GM19438 (cell line): ENCODE results near the gene TMSB10.
"Not testable (repeated sequence)": the region's sequence is repeated elsewhere in the genome, so short reads cannot be mapped to it uniquely, and the experiment has no call there.

Experiments used
- ATAC-seq: cut with Tn5 transposase; IDR thresholded peaks from one replicate; pipeline ENCODE4 v1.9.1; 2021; ENCODE audit warnings: low read depth; ENCODE audit not compliant: unreplicated experiment

The TMSB10 gene

DNA sequence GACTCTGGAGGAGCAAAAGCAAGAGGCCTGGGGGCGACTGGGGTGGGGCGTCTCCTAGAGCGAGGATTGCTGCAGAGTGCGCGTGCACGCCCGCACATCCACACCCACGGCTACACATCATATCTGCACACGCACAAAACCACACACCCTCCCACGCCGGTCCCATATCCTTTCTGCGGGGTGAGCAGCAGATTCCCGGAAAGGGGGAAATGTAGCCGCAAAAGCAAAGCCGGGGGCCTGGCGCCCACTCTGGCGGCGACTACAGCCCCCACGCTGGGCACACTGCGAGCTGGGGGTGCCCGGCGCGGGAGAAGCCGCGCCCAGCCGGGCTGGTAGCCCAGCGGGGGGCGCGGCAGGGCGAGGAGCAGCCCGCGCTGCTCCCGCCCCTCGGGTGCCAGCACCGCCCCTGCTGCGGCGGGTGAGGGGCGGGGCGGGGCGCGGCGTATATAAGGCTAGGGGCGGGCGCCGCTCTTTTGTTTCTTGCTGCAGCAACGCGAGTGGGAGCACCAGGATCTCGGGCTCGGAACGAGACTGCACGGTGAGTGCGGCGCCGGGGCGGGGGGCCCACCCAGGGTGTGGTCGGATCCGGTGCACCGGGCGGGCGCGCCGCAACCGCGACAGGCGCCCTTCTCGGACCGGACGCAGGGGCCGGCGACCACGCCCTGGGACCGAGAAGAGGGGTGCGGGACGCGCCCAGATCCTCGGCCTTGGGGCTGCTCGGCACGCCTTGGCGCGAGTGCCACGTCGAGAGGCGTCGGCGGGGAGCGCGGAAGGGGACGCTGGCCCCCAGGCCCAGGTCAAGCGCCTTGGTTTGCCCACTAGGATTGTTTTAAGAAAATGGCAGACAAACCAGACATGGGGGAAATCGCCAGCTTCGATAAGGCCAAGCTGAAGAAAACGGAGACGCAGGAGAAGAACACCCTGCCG, at the start of gene TMSB10:
TMSB10 (plus strand) TSS at position 476 of the 927 bp plus-strand sequence.
- ATAC-seq = peak; percentile 62

DNA sequence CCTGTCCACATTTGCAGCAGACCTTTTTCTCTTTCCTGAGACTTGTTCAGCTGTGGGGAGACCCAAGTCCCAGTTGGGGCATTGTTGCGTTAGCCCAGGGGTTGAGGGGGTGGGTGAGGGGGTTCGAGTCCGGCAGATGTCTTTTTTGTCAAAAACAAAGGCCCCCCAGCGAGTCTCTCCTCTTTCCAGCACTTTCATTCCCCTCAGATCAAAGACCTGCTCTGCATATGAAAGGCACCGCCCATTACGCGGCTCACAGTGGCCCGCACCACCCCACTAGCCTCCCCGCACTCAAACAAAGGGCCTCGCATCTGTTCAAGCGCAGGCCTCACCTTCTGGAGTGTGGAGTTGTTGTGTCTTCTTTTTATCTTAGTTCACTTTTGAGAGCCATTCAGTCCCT, 49.7 kb upstream of the TMSB10 start:
- ATAC-seq = no peak

DNA sequence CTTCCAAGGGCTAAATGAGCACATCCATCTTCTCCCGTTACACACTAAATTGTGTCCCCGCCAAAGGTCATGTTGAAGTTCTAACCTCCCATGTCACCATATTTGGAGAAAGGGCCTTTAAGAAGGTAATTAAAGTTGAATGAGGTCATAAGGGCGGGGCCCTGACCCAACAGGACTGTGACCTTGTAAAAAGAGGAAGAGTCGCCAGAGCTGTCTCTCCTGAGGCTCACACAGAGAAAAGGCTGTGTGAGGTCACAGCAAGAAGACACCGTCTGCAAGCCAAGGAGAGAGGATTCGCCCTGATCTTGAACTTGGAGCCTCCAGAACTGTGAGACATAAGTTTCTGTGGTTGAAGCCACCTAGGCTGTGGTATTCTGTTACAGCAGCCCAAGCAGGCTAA, 48.7 kb upstream of the TMSB10 start:
- no peak for ATAC-seq

DNA sequence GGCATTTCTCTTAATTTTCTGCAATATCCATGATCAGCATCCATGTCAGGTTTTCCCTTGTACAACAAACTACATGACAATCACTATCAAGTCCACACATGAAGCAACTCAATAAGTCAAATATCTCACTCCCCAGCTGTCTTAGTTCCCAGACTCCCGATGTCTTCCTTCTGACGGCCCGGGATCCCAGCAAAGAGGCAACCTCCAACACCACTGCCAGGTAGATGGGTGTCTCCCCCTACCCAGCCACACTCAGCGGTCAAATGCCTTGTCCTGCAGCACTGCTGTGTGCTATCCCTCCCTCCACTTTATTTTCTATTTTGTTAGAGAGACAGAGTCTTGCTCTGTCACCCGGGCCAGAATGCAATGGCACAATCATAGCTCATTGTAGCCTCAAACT, 47.9 kb upstream of the TMSB10 start:
- no peak for ATAC-seq

DNA sequence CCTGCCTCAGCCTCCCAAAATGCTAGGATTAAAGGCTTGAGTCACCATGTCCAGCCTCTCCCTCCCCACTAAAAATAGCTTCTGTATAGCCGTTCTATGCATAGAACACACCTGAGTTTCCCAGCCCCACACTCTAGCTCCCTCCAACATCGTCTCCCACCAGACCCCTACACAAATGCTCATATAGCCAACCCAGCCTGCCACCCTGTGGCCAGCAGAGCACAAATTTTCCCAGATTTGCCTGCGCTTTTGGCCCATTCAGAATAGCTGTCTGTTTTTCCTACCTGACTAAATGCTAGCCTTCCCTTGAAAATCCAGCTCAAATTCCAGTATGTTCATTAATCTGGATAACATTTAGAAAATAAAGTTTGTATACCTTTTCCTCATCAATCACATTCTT, 47.3 kb upstream of the TMSB10 start:
- no peak for ATAC-seq

DNA sequence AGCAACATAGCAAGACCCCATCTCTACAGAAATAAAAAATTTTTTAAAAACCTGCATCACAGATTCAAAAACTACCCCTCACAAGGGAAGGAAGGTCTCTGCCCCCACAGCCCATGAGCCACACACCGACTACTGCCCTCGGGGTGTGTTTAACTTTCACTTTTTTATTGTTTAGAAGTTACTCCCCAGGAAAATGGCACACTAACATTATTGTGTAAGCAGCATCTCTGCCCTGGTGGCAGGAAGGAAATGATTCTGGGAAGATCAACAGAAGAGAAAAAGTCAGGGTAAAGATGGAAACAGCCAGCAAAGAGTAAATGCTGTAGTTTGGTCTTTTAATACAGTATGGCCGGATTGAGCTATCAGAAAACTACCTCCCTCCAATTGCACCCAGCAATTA, 46.5 kb upstream of the TMSB10 start:
- no peak for ATAC-seq

DNA sequence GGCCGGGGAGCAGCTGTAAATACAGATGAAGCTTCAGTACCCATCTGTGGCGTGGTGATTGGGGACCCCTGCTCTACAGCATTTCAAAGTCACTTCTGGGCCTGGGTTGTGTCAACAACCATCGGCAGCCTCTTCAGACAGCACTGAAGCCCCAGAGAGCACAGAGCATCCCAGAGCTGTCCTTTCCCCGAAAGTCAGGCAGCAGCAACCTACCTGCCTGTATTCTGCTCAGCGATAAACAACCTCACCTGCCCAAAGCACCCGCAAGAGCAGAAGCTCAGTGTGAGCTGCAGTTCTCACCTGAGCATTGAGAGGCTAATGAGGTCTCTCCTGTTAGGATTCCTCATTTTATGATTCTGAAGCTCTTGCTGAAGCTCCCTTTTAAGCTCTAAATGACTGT, 43.9 kb upstream of the TMSB10 start:
- ATAC-seq = no peak

DNA sequence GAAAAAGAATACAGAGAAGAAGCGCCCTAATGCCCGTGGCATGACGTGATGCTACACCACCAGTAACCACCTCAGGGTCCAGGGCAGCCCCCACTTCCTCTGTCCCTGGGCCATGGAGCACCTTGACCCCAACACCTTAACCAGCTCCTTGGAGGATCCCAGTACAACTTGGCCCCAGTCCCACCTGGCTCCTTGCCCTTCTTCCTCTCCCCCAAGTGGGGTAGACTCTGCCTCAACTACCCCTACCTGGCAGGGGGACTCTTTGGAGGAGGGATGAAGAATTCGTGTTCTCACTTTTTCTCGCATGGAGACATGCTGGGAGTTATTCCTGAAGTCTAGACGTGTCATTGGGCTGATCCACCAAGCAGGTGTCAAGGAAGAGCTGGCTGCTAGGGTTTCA, 43.5 kb upstream of the TMSB10 start:
- ATAC-seq = no peak

DNA sequence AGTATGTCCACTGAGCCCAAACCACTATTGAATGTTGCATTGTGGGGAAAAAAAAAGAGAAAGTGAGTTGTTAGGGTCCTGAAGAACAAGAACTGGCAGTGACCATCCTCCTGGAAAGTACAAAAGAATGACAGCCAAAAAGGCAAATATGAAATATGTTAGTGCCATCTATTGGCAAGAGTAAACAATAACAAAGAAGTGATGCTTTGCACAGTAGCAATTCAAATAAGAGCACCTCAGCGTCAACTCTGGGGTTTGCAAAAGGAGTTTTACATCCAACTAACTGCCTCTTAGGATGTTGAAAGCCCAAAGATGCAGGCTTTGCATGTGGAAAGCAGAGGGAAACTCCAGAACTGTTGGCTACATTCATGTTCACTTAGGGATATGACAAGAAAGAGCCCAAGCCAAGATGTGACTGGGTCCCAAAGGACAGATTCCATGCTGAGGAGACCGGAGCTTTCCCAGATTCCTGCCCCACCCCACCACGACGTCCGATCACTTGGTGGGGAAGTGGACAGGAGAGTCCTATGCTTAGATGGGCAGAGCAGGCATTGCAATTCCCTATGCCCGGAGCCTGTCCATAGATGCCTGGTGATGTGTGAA, 40.2 kb upstream of the TMSB10 start:
- ATAC-seq = no peak

DNA sequence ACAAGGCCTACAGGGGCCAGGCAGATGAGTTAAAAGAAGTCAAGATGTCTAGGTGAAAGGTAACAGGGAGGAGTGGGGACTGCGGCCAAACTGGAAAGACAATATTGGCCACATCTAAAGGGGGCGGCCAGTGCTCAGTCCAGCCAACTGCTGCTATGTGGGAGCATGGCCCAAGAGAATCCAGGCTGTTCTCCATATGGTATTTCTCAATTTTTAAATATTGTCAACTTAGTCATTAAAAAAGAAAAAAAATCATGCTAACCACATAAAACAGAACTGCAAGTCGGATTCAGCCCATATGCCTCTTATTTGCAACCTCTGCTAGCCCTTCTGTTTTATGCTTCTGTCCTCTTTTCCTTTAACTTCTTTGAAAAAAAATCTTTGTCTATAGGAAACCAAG, 39.3 kb upstream of the TMSB10 start:
- no peak for ATAC-seq

DNA sequence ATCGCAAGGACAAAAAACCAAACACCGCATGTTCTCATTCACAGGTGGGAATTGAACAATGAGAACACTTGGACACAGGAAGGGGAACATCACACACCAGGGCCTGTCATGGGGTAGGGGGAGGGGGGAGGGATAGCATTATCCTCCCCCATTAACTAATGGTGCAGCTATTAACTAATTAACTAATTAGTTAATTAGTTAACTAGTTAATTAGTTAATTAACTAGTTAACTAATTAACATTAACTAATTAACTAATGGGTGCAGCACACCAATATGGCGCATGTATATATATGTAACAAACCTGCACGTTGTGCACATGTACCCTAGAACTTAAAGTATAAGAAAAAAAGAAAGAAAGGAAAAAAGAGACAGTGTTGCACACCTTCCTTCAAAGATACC, 37.1 kb upstream of the TMSB10 start:
- not testable (repeated sequence) for ATAC-seq

DNA sequence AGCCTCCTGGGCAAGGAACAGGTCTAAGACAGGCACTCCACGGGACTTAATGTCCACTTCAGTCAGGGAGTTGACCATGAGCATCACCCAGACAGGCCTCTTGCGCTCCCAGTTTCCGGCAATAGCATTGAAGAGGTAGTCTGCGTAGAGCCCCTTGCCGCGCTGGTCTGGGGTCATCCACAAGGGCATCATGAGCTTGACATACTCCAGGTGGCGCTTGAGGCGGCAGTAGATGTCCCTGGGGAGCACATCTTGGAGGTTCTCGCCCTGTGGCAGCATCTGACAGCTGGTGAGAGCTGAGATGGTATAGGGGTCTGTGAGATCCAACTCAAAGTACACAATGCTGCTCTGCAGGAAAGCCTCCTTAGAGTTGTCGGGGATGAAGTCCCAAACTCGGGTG, 35.1 kb upstream of the TMSB10 start:
- no peak for ATAC-seq

DNA sequence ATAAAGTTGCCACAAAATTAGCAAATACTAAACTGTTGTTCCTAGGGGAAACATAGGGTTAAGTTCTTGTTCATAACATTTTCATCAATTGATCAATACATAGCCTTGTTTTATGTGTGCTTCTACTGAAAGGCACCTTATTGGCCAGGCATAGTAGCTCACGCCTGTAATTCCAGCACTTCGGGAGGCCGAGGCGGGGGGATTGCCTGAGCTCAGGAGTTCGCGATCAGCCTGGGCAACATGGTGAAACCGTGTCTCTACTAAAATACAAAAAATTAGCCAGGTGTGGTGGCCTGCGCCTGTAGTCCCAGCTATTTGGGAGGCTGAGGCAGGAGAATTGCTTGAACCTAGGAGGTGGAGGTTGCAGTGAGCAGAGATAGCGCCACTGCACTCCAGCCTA, 32.8 kb upstream of the TMSB10 start:
- not testable (repeated sequence) for ATAC-seq

DNA sequence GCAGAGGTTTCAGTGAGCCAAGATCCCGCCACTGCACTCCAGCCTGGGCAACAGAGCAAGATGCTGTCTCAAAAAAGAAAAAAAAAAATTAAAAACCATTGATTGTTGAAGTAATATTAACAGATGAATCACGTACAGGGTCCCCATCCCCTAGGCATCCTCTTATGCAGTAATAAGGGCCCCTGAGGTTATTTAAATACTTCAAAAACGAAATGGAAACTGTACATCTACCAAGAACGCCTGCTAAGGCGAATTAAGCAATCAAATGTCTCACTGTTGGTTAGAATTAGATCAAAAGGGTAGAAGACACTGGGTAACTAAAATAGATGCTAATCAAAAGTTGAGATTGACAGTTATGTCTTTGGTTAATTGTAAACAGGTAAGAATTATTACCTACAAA, 32.1 kb upstream of the TMSB10 start:
- ATAC-seq = no peak

DNA sequence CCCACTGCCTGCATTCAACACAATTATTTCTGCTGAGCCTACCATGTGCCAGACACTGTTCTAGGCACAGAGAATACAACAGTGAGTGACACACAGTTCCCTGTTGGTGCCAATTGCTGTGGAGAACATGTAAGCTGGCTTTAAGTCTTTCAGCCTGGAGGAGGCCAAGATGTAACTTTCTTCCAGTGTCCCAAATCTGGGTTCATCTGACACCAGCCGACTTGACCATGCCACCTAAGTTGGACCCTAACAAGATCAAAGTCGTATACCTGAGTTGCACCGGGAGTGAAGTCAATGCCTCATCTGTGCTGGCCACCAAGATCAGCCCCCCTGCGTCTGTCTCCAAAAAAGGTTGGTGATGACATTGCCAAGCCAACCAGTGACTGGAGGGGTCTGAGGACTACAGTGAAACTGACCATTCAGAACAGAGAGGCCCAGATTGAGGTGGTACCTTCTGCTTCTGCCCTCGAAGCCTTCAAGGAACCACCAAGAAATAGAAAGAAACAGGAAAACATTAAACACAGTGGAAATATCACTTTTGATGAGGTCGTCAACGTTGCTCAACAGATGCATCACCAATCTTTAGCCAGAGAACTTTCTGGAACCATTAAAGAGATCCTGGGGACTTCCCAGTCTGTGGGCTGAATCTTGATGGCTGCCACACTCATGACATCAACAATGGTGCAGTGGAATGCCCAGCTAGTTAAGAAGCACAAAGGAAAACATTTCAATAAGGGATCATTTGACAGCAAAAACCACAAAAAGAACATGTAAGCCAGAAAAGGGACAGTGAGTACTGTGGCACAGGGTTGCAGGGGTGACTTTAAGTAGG, 30.9 kb upstream of the TMSB10 start:
- ATAC-seq = no peak

DNA sequence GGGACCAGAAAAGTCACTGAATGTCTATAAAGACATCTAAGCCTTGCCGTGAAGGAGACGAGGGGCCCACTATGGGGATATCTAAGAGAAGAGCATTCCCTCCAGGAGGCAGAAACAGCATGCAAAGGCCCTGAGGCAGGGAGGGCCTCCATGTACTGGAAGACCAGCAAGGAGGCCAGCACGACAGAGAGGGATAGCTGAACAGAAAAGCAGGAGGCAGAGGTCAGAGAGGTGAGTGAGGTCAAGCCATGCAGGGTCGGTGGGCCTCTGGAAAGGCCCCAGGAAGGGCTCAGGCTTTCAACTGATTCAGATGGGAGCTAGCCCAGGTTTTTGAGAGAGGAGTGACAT, 30.3 kb upstream of the TMSB10 start:
- ATAC-seq = no peak

DNA sequence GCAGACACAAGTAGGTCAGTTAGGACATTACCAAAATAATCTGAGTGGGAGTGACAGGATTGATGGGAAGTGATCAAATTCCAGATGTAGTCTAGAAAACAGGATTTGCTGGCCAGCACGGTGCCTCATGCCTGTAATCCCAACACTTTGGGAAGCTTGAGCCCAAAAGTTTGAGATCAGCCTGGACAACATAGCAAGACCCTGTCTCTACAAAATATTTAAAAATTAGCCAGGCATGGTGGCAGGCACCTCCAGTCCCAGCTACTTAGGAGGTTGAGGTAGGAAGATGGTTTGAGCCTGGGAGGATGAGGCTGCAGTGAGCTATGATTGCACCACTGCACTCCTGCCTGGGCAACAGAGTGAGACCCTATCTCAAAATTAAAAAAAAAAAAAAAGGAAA, 29.8 kb upstream of the TMSB10 start:
- not testable (repeated sequence) for ATAC-seq

DNA sequence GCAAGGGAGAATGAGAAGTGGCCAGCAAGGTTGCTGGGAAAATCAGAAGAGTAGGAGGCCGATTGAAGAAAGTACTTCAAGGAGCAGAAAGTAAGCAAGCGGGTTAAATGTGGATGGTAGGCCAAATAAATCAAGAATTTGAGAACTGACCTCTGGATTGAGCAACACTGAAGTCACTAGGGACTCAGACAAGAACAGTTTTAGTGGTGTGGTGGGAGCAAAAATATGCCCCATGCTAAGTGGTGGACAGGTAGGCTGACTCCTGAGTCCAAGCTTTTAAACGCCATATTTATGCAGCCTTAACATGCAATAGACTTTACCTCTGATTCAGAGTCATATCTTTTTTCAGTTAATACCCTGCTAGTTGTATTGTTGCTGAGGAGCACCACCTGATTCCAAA, 29.1 kb upstream of the TMSB10 start:
- ATAC-seq = no peak

DNA sequence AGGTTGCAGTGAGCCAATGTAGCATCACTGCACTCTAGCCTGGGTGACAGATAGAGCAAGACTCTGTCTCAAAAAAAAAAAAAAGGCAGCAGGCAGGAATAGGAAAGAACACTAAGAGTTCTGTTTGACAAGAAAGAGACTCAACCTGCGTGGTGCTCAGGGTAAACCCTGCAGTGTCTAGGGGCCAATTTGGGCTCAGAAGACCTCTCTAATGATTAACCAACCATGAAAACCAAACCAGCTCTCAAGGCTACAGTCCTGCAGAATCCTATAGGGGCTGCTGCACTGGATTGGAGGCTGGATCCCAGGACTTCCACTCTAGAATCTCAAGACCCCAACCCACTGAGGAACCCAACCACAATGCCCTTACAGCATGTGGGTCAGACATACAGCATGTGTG, 27.0 kb upstream of the TMSB10 start:
- no peak for ATAC-seq

DNA sequence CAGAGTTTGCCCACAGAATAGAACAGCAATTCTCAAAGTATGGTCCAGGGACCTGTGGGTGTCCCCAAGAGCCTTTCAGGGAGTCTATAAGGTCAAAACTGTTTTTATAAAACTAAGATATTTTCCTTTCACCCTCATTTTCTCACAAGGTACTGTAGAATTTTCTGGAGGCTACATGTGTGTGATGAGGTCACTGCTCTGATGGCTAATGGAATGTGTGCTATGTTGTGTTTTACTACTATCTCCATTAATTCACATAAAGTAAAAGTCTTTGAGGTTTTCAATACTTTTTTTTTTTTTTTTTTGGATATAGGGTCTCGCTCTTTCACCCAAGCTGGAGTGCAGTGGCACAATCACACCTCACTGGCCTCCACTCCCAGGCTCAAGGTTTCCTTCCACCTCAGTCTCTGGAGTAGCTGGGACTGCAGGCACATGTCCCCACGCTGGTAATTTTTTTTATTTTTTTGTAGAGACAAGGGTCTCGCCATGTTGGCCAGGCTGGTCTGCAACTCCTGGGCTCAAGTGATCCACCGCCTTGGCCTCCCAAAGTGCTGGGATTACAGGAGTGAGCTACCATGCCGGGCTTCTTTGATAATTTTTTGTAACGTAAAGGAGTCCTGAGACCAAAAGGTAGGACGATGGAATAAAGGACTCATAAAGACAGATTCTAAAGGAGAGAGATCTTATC, 26.4 kb upstream of the TMSB10 start:
- ATAC-seq = no peak
